K562 (cell line): ENCODE results near the gene ID1. TPM values are rescaled to one million over a fixed set of nuclear protein-coding genes. Genes with fewer than 3 reads are reported as not detected.

Source experiments
- HCFC1 ChIP-seq: IDR thresholded peaks from 2 replicates; pipeline ENCODE4 v1.6.1; 2012; ENCODE audit warnings: low read depth, low read length, improper control_type of control experiment
- RREB1 ChIP-seq: fragments of 250-450 bp; sonication (Bioruptor Pico); IDR thresholded peaks from 2 replicates; pipeline ENCODE4 v1.4.0; 2020
- STAG1 ChIP-seq: sonication (generic); formaldehyde crosslinking; IDR thresholded peaks from 2 replicates; pipeline ENCODE4 v1.5.0; 2020; ENCODE audit warnings: missing genetic modification reagents, borderline replicate concordance
- polyA plus RNA-seq, 8 experiments: library from polyadenylated mRNA; depleted of rRNA in 4 of 8; stranded (reverse) in 5 of 8; unstranded in 3 of 8; fragments of >200 nt; fragmentation: Nextera tagmentation in 2 of 8; fragmentation: Illumina TruSeq in 1 of 8; extraction: Ambion mirVana in 2 of 8; extraction: Trizol in 1 of 8; gene quantifications; 2 replicates each; pipeline versions ENCODE4 v1.2.1 to v1.2.3, GENCODE V29; 2011 to 2014; ENCODE audit warnings: inconsistent platforms in 1 of 8, missing spikeins in 1 of 8
- total RNA-seq, 7 experiments: library from RNA; depleted of rRNA in 6 of 7; stranded (reverse); fragments of >200 nt in 6 of 7; fragmentation: Illumina TruSeq in 2 of 7; extraction: Trizol in 2 of 7; gene quantifications; 2 replicates each; pipeline versions ENCODE4 v1.2.1 to v1.2.3, GENCODE V29; 2011 to 2021; ENCODE audit warnings: low replicate concordance in 1 of 7

The ID1 gene
- total and polyA plus RNA-seq, 9 of the 15 experiments (the other 6 are each of a cell fraction or from before 2014, with no cell fraction given), result 1.4 to 358 (median 65.0) TPM

GRCh38 chr20:31603822-31604566 is 1.1 kb upstream of the ID1 start (continued):
- TF ChIP-seq RREB1 (CRISPR knock-in tag) (no peak), HCFC1 (peak; percentile 42; the same call in 1 of the 2 replicates), STAG1 (no peak)
- TF ChIP-seq, all 486 proteins: peak for 108
